Activated B cell treated with CpG ODN at 0.5 μM for 24 hours (primary cell): ENCODE data around the gene POM121. TPM values are rescaled to one million over a fixed set of nuclear protein-coding genes. Genes with fewer than 3 reads are reported as not detected.
"Not testable (repeated sequence)": the region's sequence is repeated elsewhere in the genome, so short reads cannot be mapped to it uniquely, and the experiment has no call there.

Experiments
- ATAC-seq: fragments of 200-7000 bp; cut with Tn5 transposase; one replicate; pipeline ENCODE4 v1.10.0; 2021; ENCODE audit warnings: low read depth, mild to moderate bottlenecking, moderate library complexity
- CTCF ChIA-PET: fragments of 350-600 bp; sonication (Branson Sonifier 250); formaldehyde crosslinking; loops from one replicate; lab custom pipeline; 2021; ENCODE audit warnings: antibody characterized with exemption; lab: Charles Lee
- POLR2A ChIA-PET: fragments of 350-600 bp; sonication (Branson Sonifier 250); formaldehyde crosslinking; loops from one replicate; lab custom pipeline; 2021; ENCODE audit warnings: antibody characterized with exemption; lab: Charles Lee
- DNase-seq: peaks from one replicate; pipeline ENCODE4 v3.0.0; 2022
- H3K27ac Mint-ChIP-seq: one replicate; pipeline ENCODE4 v1.8.0; 2020; ENCODE audit warnings: mixed read lengths
- H3K27me3 Mint-ChIP-seq: one replicate; pipeline ENCODE4 v1.8.0; 2021; ENCODE audit warnings: mixed read lengths
- H3K36me3 Mint-ChIP-seq: one replicate; pipeline ENCODE4 v1.8.0; 2021; ENCODE audit warnings: low read depth, mixed read lengths
- H3K4me1 Mint-ChIP-seq: one replicate; pipeline ENCODE4 v1.8.0; 2021; ENCODE audit warnings: mixed read lengths
- H3K4me3 Mint-ChIP-seq: one replicate; pipeline ENCODE4 v1.8.0; 2020; ENCODE audit warnings: mild to moderate bottlenecking, mixed read lengths
- H3K9me3 Mint-ChIP-seq: one replicate; pipeline ENCODE4 v1.8.0; 2020; ENCODE audit warnings: mixed read lengths
- intact Hi-C: fragments of 100-400 bp; cut with micrococcal nuclease; formaldehyde crosslinking; loops from one replicate; pipeline ENCODE4 v1.15.1; 2024
- total RNA-seq: library from RNA; stranded (reverse); gene quantifications from 2 replicates; pipeline ENCODE4 v1.2.3, GENCODE V29; 2022

Gene POM121
- total RNA-seq, 1 donor from 2014 or later, result 46.7 TPM

- H3K36me3 Mint-ChIP-seq, result peaks cover 25% of the 10 kb centered on the region
- intact Hi-C loops, H3K4me3 Mint-ChIP-seq, H3K9me3 Mint-ChIP-seq, H3K4me1 Mint-ChIP-seq, H3K27ac Mint-ChIP-seq, POLR2A ChIA-PET, CTCF ChIA-PET, DNase-seq, ATAC-seq, H3K27me3 Mint-ChIP-seq: not testable (repeated sequence)
Observed at GRCh38 chr7:72946130-72946745, 21.3 kb downstream of the POM121 start.

DNA sequence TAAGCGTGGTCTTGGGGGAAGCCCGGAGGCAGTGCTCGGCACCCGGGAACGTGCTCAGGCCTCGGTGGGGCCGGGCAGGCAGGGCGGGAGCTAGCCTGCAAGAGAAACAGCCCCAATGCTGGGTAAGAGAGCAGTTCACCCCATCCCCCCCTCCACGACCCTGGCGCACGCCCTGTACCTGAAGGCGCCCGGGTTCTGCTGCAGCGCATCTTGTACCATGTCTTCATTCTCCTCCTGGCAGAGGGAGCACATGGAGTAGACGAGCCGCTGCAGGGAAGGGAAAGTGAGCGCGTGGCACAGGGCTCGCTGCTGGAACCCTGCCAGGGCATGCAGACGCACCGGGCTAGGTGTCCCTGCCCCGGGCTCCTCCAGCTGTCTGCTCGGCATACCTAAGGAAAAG, 23.8 kb downstream of the POM121 start:
- POLR2A ChIA-PET, CTCF ChIA-PET, H3K27ac Mint-ChIP-seq, H3K9me3 Mint-ChIP-seq, intact Hi-C loops, ATAC-seq, H3K27me3 Mint-ChIP-seq, DNase-seq, H3K4me1 Mint-ChIP-seq, H3K4me3 Mint-ChIP-seq: not testable (repeated sequence)
- peaks cover 19% of the 10 kb centered on the region for H3K36me3 Mint-ChIP-seq

DNA sequence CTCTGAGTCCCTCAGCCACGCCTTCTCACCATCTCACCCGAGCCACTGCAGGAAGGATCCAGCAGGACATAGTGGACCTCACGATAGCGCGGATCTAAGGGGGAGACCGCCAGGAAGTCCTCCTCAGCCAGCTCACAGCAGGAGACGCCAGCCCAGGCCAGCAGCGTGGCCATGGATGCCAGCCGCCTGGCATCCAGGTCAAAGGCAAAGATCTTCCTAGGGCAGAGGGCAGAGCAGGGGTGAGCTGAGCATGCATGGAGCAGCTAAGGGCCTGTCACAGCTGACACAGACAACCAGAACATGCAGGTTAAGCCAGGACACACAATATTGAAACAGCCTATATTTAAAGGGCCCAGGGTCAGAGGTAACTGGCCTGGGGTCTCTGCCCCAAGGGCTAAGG, 24.4 kb downstream of the POM121 start:
- CTCF ChIA-PET, intact Hi-C loops, H3K27me3 Mint-ChIP-seq, H3K4me3 Mint-ChIP-seq, H3K9me3 Mint-ChIP-seq, POLR2A ChIA-PET, H3K27ac Mint-ChIP-seq, DNase-seq, ATAC-seq, H3K4me1 Mint-ChIP-seq: not testable (repeated sequence)
- H3K36me3 Mint-ChIP-seq, result peaks cover 15% of the 10 kb centered on the region

DNA sequence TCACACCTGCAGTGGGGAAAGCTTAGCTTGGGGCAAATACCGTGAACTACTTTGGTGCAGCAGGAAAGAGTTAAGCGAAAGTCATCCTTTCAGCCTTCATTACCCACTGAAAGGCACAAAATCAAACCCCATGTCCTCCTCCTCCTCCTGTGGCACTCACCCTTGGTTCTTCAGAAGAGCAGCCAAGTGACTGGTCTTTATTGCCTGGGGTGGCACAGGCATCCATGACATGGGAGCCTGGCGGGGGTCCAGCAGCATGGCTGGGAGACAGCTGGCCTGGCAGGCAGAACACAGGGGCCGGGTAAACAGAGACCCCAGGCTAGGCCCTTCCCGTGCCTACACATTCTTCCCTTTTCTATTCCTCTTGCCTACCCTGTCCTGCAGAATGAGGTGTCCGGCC, 24.8 kb downstream of the POM121 start:
- H3K27me3 Mint-ChIP-seq, H3K9me3 Mint-ChIP-seq, H3K4me3 Mint-ChIP-seq, POLR2A ChIA-PET, intact Hi-C loops, H3K27ac Mint-ChIP-seq, DNase-seq, H3K4me1 Mint-ChIP-seq, CTCF ChIA-PET, ATAC-seq: not testable (repeated sequence)
- H3K36me3 Mint-ChIP-seq, result peaks cover 15% of the 10 kb centered on the region

- not testable (repeated sequence) for ATAC-seq
Observed at GRCh38 chr7:72950432-72950831, 25.5 kb downstream of the POM121 start.

DNA sequence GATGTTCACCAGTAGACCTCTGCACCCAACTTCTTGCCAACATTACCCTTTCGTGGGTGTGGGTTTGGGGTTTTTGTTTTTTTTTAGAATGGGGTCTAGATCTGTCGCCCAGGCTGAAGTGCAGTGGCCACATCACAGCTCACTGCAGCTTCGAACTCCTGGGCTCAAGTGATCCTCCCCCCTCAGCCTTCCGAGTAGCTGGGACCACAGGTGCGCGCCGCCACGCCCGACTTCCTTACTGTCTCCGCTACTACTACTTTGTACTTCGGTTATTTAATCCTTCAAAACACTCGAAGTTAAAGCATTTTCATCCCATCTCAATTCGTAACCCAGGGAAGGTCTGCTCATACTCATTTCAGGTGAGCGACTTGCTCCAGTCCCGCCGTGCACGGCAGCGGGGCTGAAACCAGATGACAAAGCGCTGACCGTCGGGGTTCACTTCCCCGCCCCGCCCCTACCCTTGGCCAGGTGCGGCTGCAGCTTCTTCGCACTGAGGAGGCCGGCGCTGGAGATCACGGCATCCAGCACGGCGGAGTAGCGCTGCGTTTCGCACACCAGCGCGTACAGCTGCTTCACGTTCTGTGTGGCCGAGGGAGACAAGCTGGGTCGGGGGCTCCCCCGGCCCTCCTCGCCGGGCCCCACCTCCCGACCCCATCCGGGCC, 29.1 kb downstream of the POM121 start:
- H3K9me3 Mint-ChIP-seq, H3K4me3 Mint-ChIP-seq, H3K27me3 Mint-ChIP-seq, POLR2A ChIA-PET, H3K4me1 Mint-ChIP-seq, CTCF ChIA-PET, H3K36me3 Mint-ChIP-seq, DNase-seq, intact Hi-C loops, H3K27ac Mint-ChIP-seq: not testable (repeated sequence)
- peak; percentile 61 for ATAC-seq

More at GRCh38 chr7:72950432-72950831, 25.5 kb downstream of the POM121 start:
- H3K27ac Mint-ChIP-seq, H3K9me3 Mint-ChIP-seq, H3K4me1 Mint-ChIP-seq, CTCF ChIA-PET, H3K4me3 Mint-ChIP-seq, DNase-seq, intact Hi-C loops, POLR2A ChIA-PET, H3K27me3 Mint-ChIP-seq: not testable (repeated sequence)
- H3K36me3 Mint-ChIP-seq, result peaks cover 15% of the 10 kb centered on the region

GRCh38 chr7:72954563-72955198, 29.8 kb downstream of the POM121 start:
- H3K36me3 Mint-ChIP-seq, intact Hi-C loops, CTCF ChIA-PET, H3K4me1 Mint-ChIP-seq, H3K27me3 Mint-ChIP-seq, POLR2A ChIA-PET, H3K9me3 Mint-ChIP-seq, H3K4me3 Mint-ChIP-seq: not testable (repeated sequence)
- peak; percentile 49 for DNase-seq
- ATAC-seq, result peak; percentile 91
- H3K27ac Mint-ChIP-seq, result peak overlapping the region; percentile 50

DNA sequence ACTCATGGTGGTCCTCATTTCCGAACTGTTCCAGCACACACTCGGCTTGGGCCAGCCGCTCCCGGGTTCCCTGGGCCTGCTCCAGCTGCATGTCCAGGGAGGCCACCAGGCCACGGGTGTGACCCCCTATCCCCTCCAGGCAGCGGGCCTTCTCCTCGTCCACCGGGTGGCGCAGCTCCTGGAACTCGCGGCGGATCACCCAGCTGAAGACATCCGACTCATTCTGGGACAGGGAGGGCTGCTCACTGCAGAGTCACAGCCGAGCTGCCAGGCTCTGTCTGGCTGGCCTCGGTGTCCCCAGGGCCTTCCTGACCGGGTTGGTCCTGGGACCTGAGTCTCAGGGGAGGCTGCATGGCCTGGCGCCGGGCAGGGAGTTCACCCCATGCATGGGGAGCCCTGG, 35.1 kb downstream of the POM121 start:
- H3K4me1 Mint-ChIP-seq, DNase-seq, POLR2A ChIA-PET, CTCF ChIA-PET, intact Hi-C loops, H3K36me3 Mint-ChIP-seq, ATAC-seq, H3K27ac Mint-ChIP-seq, H3K9me3 Mint-ChIP-seq, H3K27me3 Mint-ChIP-seq, H3K4me3 Mint-ChIP-seq: not testable (repeated sequence)

DNA sequence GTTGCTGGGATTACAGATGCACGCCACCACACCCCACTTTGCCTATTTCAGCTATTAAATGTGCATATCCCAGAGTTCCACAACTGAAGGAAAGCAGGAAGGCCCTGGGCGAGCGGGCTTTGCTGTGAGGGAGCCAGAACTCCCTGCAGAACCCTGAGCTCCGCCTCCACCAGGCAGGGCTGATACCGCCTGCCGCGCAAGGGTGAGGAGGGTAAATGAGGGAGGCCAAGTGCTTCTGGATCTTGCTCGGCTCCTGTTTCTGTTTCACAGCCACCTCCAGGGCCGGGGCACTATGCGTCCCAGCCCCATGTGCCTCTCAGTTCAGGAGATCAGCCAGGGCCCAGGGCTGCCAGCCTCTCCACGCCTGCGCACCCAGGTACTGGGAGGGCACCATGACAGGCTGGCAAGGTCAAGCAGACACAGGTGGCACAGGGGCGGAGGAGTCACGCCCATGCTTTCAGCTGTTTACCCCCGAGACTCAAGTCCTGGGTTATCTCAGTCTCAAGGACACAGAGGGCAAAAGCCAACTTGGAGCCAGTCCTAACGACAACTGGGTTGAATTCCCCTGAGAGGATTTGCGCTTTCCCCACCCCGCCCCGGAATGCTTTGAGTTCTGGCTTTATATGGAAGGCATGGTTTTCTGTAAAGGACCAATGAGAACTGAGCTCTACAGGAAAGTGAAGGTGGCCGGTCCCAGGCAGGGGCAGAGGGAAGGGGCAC, 35.9 kb downstream of the POM121 start:
- H3K9me3 Mint-ChIP-seq, H3K4me3 Mint-ChIP-seq, DNase-seq, ATAC-seq, H3K36me3 Mint-ChIP-seq, intact Hi-C loops, H3K27me3 Mint-ChIP-seq, POLR2A ChIA-PET, CTCF ChIA-PET, H3K4me1 Mint-ChIP-seq, H3K27ac Mint-ChIP-seq: not testable (repeated sequence)

DNA sequence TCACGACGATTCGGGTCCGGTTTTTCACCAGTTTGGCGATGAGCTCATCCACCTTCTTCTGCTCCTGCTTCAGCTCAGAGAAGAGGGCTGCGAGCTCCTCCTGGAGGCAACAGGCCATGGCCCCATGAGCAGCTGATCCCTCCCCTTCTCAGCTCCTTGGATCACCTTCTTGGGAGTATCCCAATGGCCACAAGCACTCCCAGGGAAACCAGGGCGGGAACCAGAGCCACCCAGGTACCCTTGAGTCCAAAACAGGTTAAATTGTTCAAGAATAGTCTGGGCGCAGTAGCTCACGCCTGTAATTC, 36.4 kb downstream of the POM121 start:
- POLR2A ChIA-PET, result not testable (repeated sequence)

GRCh38 chr7:72963056-72963455, 38.2 kb downstream of the POM121 start:
- intact Hi-C loops, POLR2A ChIA-PET, DNase-seq, CTCF ChIA-PET, H3K4me1 Mint-ChIP-seq, H3K4me3 Mint-ChIP-seq, H3K27me3 Mint-ChIP-seq, ATAC-seq, H3K36me3 Mint-ChIP-seq, H3K9me3 Mint-ChIP-seq, H3K27ac Mint-ChIP-seq: not testable (repeated sequence)

More for the DNA sequence above, 36.4 kb downstream of the POM121 start:
- CTCF ChIA-PET, DNase-seq, H3K4me1 Mint-ChIP-seq, intact Hi-C loops, H3K27ac Mint-ChIP-seq, ATAC-seq, H3K27me3 Mint-ChIP-seq, H3K4me3 Mint-ChIP-seq, H3K36me3 Mint-ChIP-seq, H3K9me3 Mint-ChIP-seq: not testable (repeated sequence)
